ENCODE data around the gene FUNDC2.

Gene FUNDC2

DNA sequence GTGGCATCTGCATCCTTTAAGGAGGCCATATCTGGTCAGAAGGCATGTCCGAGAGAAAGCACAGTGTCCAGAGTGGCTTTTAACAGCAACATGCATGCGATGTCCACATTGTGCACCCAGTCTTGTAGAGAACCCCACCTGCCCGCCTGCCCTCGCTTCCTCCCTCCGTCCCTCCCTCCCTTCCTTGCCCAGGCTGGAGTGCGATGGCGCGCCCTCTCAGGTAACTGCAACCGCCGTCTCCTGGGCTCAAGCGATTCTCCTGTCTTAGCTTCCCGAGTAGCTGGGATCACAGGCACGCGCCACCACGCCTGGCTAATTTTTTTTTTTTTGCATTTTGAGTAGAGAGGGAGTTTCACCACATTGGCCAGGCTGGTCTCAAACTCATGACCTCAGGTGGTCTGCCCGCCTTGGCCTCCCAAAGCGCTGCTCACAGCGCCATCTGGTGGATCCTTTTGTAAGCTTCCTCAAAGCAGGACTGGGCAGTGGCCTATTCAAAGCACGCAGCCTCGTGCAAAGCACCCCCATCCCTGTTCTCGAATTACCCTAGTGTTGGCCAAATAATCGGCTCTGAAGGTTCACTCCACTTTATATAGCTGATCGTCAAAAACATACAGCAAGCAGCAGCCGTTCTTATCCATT, 59.7 kb downstream of the FUNDC2 start:
- Histone ChIP-seq H2AFZ (ENCODE audit: low read depth, low read length) (no peak overlapping the region), H3K23ac (ENCODE audit: low read length in 2 of 2) (no peak overlapping the region), H2BK120ac (ENCODE audit: low read depth, low read length) (no peak overlapping the region), H3K4me2 (ENCODE audit: low read length, poor library complexity, severe bottlenecking) (no peak overlapping the region), H2AK5ac (ENCODE audit: low read length, severe bottlenecking) (no peak overlapping the region), H3K9ac (ENCODE audit: low read length) (no peak overlapping the region), H2BK12ac (ENCODE audit: low read length in 2 of 2) (no peak overlapping the region), H3K4me1 (ENCODE audit: control insufficient read depth, insufficient read depth, low read depth, low read length) (peaks cover 2% of the 10 kb centered on the region), H3K27ac (ENCODE audit: low read length, poor library complexity, severe bottlenecking) (no peak overlapping the region), H4K91ac (ENCODE audit: low read length) (no peak overlapping the region), H2BK15ac (ENCODE audit: low read depth, poor library complexity, severe bottlenecking) (no peak overlapping the region), H3K14ac (ENCODE audit: low read length in 2 of 2) (no peak overlapping the region), H3K36me3 (ENCODE audit: control insufficient read depth in 1 of 2, insufficient read depth in 2 of 2, low read depth in 1 of 2, low read length in 2 of 2) (peaks cover 13 to 37% of the 10 kb centered on the region in 2 experiments), H3K4me3 (ENCODE audit: insufficient read depth in 1 of 2, low read depth in 1 of 2, low read length in 2 of 2) (no peak overlapping the region), H3K9me3 (ENCODE audit: control insufficient read depth, low read length) (no peaks in the 10 kb centered on the region), H4K8ac (ENCODE audit: low read length) (no peak overlapping the region), H3K79me1 (replicated peaks; ENCODE audit: low read length, poor library complexity, severe bottlenecking) (peaks cover 6% of the 10 kb centered on the region), H3K18ac (ENCODE audit: low read depth in 1 of 2, low read length in 2 of 2) (no peak overlapping the region), H3K4ac (ENCODE audit: low read depth in 1 of 2, low read length in 2 of 2) (no peak overlapping the region), H3K27me3 (ENCODE audit: control insufficient read depth in 1 of 2, insufficient read depth in 1 of 2, low read length in 2 of 2) (no peaks in the 10 kb centered on the region), H2BK5ac (ENCODE audit: low read depth, low read length, poor library complexity, severe bottlenecking) (no peak overlapping the region)
- DNase-seq, result peak; percentile 38
- WGBS, result 85% methylated on average over 18 of the region's 24 CpGs

DNA sequence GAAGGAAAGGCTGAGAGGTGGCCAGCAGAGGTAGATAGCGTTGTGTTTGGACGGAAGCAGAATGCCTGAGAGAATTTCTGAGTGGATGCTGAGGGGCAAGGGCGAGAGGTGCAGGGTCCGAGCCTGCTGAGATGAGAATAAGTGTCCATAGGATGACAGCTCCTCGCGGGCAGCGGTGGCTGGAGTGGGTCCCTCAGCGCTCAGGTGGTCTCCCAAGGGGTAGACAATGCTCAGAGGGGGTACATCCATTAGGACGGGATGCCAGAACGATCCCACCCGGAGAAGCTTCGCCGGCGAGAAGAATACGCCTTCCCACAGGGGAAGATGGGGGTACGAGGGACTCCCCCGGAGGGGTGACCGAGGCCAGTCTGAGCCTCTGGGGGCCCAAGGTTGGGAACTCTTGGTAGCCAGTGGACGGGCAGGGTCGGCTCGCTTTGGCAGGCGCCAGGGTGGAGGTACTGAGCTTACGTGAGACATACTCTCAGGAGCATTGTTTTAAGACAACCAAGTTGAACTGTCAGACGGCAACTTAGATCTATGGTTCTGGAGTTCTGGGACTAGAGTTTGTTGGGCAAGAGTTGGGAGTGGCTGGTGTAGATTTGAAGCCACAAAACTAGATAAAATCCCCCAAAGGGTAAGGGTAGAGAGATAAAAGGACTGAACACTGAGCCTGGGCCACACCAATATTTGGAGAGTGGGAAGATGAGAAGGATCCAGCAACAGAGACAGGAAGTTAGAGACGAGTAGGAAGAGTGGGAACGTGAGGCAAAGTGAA, 60.5 kb downstream of the FUNDC2 start:
- no peak overlapping the region for H3K18ac ChIP-seq (ENCODE audit: low read depth in 1 of 2, low read length in 2 of 2)
- 96% methylated on average over 26 of the region's 26 CpGs for WGBS
- H3K4ac ChIP-seq (ENCODE audit: low read depth in 1 of 2, low read length in 2 of 2), result no peak overlapping the region
- H3K4me1 ChIP-seq (ENCODE audit: control insufficient read depth, insufficient read depth, low read depth, low read length), result peaks cover 2% of the 10 kb centered on the region
- no peaks in the 10 kb centered on the region for H3K27me3 ChIP-seq (ENCODE audit: control insufficient read depth in 1 of 2, insufficient read depth in 1 of 2, low read length in 2 of 2)
- H2AK5ac ChIP-seq (ENCODE audit: low read length, severe bottlenecking), result no peak overlapping the region
- no peak overlapping the region for H2BK15ac ChIP-seq (ENCODE audit: low read depth, poor library complexity, severe bottlenecking)
- no peak overlapping the region for H4K91ac ChIP-seq (ENCODE audit: low read length)
- DNase-seq, result no peak
- peaks cover 13 to 34% of the 10 kb centered on the region in 2 experiments for H3K36me3 ChIP-seq (ENCODE audit: control insufficient read depth in 1 of 2, insufficient read depth in 2 of 2, low read depth in 1 of 2, low read length in 2 of 2)
- H3K79me1 ChIP-seq (replicated peaks; ENCODE audit: low read length, poor library complexity, severe bottlenecking), result peaks cover 6% of the 10 kb centered on the region
- no peak overlapping the region for H3K9ac ChIP-seq (ENCODE audit: low read length)
- H3K4me3 ChIP-seq (ENCODE audit: insufficient read depth in 1 of 2, low read depth in 1 of 2, low read length in 2 of 2), result no peak overlapping the region
- H4K8ac ChIP-seq (ENCODE audit: low read length), result no peak overlapping the region
- H3K4me2 ChIP-seq (ENCODE audit: low read length, poor library complexity, severe bottlenecking), result no peak overlapping the region
- H3K23ac ChIP-seq (ENCODE audit: low read length in 2 of 2), result no peak overlapping the region
- H2BK12ac ChIP-seq (ENCODE audit: low read length in 2 of 2), result no peak overlapping the region
- no peak overlapping the region for H3K27ac ChIP-seq (ENCODE audit: low read length, poor library complexity, severe bottlenecking)
- H3K14ac ChIP-seq (ENCODE audit: low read length in 2 of 2), result no peak overlapping the region
- H2AFZ ChIP-seq (ENCODE audit: low read depth, low read length), result no peak overlapping the region
- H2BK5ac ChIP-seq (ENCODE audit: low read depth, low read length, poor library complexity, severe bottlenecking), result no peak overlapping the region
- H3K9me3 ChIP-seq (ENCODE audit: control insufficient read depth, low read length), result no peaks in the 10 kb centered on the region
- no peak overlapping the region for H2BK120ac ChIP-seq (ENCODE audit: low read depth, low read length)

DNA sequence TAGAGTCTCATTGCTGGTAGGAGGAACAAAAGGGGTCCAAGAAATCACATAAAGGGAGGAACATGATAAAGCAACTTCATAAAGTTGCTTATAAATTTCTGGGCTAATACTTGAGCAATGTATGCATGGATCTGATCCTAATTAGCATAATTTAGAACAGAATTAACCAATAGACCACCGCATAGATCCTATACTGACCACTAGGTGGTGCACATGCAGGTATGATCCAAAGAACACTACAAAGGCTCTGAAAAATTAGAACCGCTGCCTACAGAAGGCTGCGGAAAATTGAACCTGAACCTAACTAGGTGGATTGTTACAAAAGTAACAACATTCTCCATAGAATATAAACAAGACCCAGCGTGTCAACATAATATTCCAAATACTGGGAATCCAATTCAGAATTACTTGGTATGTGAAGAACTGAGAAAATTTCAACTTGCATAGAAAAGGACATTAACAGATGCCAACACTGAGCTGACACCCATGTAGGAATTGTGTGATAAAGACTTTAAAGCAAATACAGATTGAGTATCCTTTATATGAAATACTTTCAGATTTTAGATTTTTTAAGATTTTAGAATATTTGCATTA, 67.9 kb downstream of the FUNDC2 start:
- H2AFZ ChIP-seq (ENCODE audit: low read depth, low read length), result no peak overlapping the region
- H3K14ac ChIP-seq (ENCODE audit: low read length in 2 of 2), result no peak overlapping the region
- H2AK5ac ChIP-seq (ENCODE audit: low read length, severe bottlenecking), result no peak overlapping the region
- H3K4ac ChIP-seq (ENCODE audit: low read depth in 1 of 2, low read length in 2 of 2), result no peak overlapping the region
- no peak overlapping the region for H2BK120ac ChIP-seq (ENCODE audit: low read depth, low read length)
- H2BK5ac ChIP-seq (ENCODE audit: low read depth, low read length, poor library complexity, severe bottlenecking), result no peak overlapping the region
- WGBS, result 78% methylated on average over 1 of the region's 4 CpGs
- no peak overlapping the region for H3K18ac ChIP-seq (ENCODE audit: low read depth in 1 of 2, low read length in 2 of 2)
- no peaks in the 10 kb centered on the region for H3K27me3 ChIP-seq (ENCODE audit: control insufficient read depth in 1 of 2, insufficient read depth in 1 of 2, low read length in 2 of 2)
- no peak overlapping the region for H3K27ac ChIP-seq (ENCODE audit: low read length, poor library complexity, severe bottlenecking)
- H2BK12ac ChIP-seq (ENCODE audit: low read length in 2 of 2), result no peak overlapping the region
- H3K9me3 ChIP-seq (ENCODE audit: control insufficient read depth, low read length), result no peaks in the 10 kb centered on the region
- peaks cover 3 to 25% of the 10 kb centered on the region in 2 experiments for H3K36me3 ChIP-seq (ENCODE audit: control insufficient read depth in 1 of 2, insufficient read depth in 2 of 2, low read depth in 1 of 2, low read length in 2 of 2)
- no peak overlapping the region for H4K8ac ChIP-seq (ENCODE audit: low read length)
- no peak overlapping the region for H3K23ac ChIP-seq (ENCODE audit: low read length in 2 of 2)
- no peaks in the 10 kb centered on the region for H3K4me1 ChIP-seq (ENCODE audit: control insufficient read depth, insufficient read depth, low read depth, low read length)
- H3K4me2 ChIP-seq (ENCODE audit: low read length, poor library complexity, severe bottlenecking), result no peak overlapping the region
- H3K4me3 ChIP-seq (ENCODE audit: insufficient read depth in 1 of 2, low read depth in 1 of 2, low read length in 2 of 2), result no peak overlapping the region
- H3K9ac ChIP-seq (ENCODE audit: low read length), result no peak overlapping the region
- peak; percentile 43 for DNase-seq
- no peak overlapping the region for H2BK15ac ChIP-seq (ENCODE audit: low read depth, poor library complexity, severe bottlenecking)
- no peak overlapping the region for H4K91ac ChIP-seq (ENCODE audit: low read length)
- no peaks in the 10 kb centered on the region for H3K79me1 ChIP-seq (replicated peaks; ENCODE audit: low read length, poor library complexity, severe bottlenecking)

DNA sequence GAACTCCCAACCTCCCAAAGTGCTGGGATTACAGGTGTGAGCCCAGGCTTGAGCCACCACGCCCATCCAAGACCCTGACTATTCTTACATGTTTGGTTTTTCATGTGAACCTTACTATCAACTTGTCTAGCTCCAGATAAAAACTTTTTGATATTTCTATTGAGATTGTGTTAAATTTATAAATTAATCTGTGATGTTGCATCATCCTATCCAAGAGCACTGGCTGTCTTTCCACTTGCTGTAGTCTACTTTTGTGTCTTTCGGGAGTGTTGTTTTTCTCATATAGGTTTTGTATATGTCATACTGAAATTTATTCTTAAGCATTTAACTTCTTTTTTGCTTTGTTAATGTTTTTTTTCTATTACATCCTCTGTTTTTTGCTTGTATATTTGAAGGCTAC, 79.3 kb downstream of the FUNDC2 start:
- Histone ChIP-seq H2BK12ac (ENCODE audit: low read length in 2 of 2) (no peak overlapping the region), H3K36me3 (ENCODE audit: control insufficient read depth in 1 of 2, insufficient read depth in 2 of 2, low read depth in 1 of 2, low read length in 2 of 2) (peaks cover 0 to 16% of the 10 kb centered on the region in 2 experiments), H4K91ac (ENCODE audit: low read length) (no peak overlapping the region), H3K79me1 (replicated peaks; ENCODE audit: low read length, poor library complexity, severe bottlenecking) (peaks cover 2% of the 10 kb centered on the region), H2BK5ac (ENCODE audit: low read depth, low read length, poor library complexity, severe bottlenecking) (no peak overlapping the region), H3K9me3 (ENCODE audit: control insufficient read depth, low read length) (no peaks in the 10 kb centered on the region), H3K9ac (ENCODE audit: low read length) (no peak overlapping the region), H3K4me1 (ENCODE audit: control insufficient read depth, insufficient read depth, low read depth, low read length) (no peaks in the 10 kb centered on the region), H3K27ac (ENCODE audit: low read length, poor library complexity, severe bottlenecking) (no peak overlapping the region), H3K23ac (ENCODE audit: low read length in 2 of 2) (no peak overlapping the region), H3K27me3 (ENCODE audit: control insufficient read depth in 1 of 2, insufficient read depth in 1 of 2, low read length in 2 of 2) (no peaks in the 10 kb centered on the region), H3K14ac (ENCODE audit: low read length in 2 of 2) (no peak overlapping the region), H3K4me3 (ENCODE audit: insufficient read depth in 1 of 2, low read depth in 1 of 2, low read length in 2 of 2) (no peak overlapping the region), H2AK5ac (ENCODE audit: low read length, severe bottlenecking) (no peak overlapping the region), H2BK15ac (ENCODE audit: low read depth, poor library complexity, severe bottlenecking) (no peak overlapping the region), H2AFZ (ENCODE audit: low read depth, low read length) (no peak overlapping the region), H3K4me2 (ENCODE audit: low read length, poor library complexity, severe bottlenecking) (no peak overlapping the region), H3K4ac (ENCODE audit: low read depth in 1 of 2, low read length in 2 of 2) (no peak overlapping the region), H4K8ac (ENCODE audit: low read length) (no peak overlapping the region), H2BK120ac (ENCODE audit: low read depth, low read length) (no peak overlapping the region), H3K18ac (ENCODE audit: low read depth in 1 of 2, low read length in 2 of 2) (no peak overlapping the region)
- WGBS, result no CpG with 5 or more reads among the region's 2 CpGs
- no peak for DNase-seq
